ENCODE measurements around the gene BAIAP3.

GRCh38 chr16:1331712-1332617 is 1.5 kb upstream of the BAIAP3 start:
- TF ChIP-seq POLR2A (IDR thresholded peaks at IDR 0.05; ENCODE audit: borderline replicate concordance, extremely low read depth, insufficient read depth, insufficient read length) (no peak), RAD21 (IDR thresholded peaks at IDR 0.05; ENCODE audit: low read depth) (no peak)
